GM19455 (cell line): ENCODE data around the gene FNDC3B.
"Not testable (repeated sequence)": the region's sequence is repeated elsewhere in the genome, so short reads cannot be mapped to it uniquely, and the experiment has no call there.

Experiments
- ATAC-seq: cut with Tn5 transposase; IDR thresholded peaks from one replicate; pipeline ENCODE4 v1.9.1; 2021; ENCODE audit not compliant: unreplicated experiment

Gene FNDC3B

DNA sequence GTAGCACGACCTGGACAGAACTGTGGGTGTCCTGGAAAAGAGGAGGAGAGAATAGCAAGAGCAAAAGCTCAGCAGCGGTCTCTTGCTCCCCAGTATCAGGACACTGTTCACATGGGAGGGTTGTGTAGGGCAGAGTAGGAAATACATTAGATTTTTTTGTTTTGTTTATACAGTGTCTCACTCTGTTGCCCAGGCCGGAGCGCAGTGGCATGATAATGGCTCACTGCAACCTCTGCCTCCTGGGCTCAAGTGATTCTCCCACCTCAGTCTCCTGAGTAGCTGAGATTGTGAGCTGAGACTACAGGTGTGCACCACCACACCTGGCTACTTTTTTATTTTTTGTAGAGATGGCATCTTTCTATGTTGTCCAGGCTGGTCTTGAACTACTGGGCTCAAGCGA, 53.3 kb downstream of the FNDC3B start:
- no peak for ATAC-seq

DNA sequence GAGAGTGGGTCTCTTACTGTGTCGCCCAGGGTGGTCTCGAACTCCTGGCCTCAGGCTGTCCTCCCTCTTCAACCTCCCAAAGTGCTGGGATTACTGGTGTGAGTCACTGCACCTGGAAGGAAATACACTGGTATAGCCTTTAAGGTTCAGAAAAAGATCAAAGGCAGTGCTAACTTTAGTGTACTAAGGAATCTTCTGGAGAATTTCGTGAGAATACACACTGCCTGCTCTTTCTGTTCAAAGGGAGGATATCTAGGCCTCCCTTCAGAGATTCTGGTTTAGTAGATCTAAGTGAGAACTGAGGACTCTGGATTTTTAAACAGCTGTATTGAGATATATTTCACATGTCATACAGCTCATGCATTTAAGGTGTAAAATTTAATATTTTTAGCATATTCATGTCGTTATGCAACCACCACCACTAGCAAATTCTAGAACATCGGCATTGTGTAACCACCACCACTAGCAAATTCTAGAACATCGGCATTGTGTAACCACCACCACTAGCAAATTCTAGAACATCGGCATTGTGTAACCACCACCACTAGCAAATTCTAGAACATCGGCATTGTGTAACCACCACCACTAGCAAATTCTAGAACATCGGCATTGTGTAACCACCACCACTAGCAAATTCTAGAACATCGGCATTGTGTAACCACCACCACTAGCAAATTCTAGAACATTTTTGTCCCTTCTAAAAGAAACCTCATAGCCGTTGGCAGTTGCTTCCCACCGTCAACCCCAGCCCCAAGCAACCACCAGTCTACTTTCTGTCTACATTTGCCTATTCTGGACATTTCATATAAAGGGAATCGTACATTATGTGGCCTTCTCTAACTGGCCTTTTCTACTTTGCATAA, 54.4 kb downstream of the FNDC3B start:
- ATAC-seq, result not testable (repeated sequence)

GRCh38 chr3:172094621-172095557, 55.5 kb downstream of the FNDC3B start:
- ATAC-seq, result peak; percentile 93

DNA sequence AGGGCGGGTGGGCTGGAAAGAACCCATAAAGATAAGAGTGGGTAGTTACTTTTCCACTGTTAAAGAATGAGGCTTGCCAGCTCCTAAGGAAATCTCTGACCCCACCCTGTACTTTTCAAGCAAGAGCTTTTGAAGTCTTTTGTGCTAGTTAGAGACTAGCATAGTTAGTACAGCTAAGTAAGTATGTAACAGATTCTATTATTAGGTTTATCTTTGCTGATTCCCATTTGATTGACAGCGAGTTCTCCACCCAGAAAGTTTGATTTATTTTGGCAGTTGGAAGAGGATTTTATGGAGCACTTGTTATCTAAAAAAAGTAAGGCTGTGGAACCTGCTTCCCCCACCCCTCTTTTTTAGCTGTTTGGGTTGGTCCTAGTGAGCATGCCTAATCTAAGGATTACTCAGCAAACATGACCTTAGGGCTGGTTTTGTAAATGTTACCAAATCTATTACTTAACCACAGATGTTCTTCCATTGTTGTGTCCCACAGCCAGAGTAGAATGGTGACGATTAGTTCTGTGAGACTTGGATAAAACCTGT, 57.6 kb downstream of the FNDC3B start:
- no peak for ATAC-seq

GRCh38 chr3:172097585-172097984, 58.2 kb downstream of the FNDC3B start:
- no peak for ATAC-seq

- ATAC-seq, result no peak
These were observed 59.5 kb downstream of the FNDC3B start for GRCh38 chr3:172098698-172099494.

GRCh38 chr3:172099495-172099808, 60.1 kb downstream of the FNDC3B start:
- no peak for ATAC-seq

- peak; percentile 51 for ATAC-seq
These were observed 61.1 kb downstream of the FNDC3B start for GRCh38 chr3:172100482-172100881.

GRCh38 chr3:172101107-172101506, 61.7 kb downstream of the FNDC3B start:
- ATAC-seq, result peak; percentile 73

GRCh38 chr3:172102123-172102882, 62.9 kb downstream of the FNDC3B start:
- no peak for ATAC-seq

- no peak for ATAC-seq
These were observed 63.5 kb downstream of the FNDC3B start for GRCh38 chr3:172102883-172103310.

DNA sequence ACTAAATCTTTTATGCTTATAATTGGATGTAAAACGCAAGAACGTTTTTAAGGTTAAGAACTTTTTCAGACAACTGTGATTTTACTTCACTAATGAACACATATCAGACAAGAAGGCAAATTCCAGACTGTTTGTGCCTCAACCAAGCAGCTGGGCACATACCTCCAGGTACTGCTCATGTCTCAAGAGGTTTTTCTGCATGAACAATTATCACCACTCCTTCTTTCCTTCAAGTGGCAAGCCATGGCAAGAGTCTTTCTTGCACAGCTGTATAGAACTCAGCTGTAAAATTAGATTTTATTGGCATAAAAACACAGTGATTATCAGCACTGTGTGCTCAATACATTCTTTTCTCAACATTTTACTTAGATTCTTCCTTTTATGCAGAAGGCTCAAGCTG, 64.3 kb downstream of the FNDC3B start:
- no peak for ATAC-seq

GRCh38 chr3:172104471-172105072, 65.2 kb downstream of the FNDC3B start:
- ATAC-seq, result no peak

DNA sequence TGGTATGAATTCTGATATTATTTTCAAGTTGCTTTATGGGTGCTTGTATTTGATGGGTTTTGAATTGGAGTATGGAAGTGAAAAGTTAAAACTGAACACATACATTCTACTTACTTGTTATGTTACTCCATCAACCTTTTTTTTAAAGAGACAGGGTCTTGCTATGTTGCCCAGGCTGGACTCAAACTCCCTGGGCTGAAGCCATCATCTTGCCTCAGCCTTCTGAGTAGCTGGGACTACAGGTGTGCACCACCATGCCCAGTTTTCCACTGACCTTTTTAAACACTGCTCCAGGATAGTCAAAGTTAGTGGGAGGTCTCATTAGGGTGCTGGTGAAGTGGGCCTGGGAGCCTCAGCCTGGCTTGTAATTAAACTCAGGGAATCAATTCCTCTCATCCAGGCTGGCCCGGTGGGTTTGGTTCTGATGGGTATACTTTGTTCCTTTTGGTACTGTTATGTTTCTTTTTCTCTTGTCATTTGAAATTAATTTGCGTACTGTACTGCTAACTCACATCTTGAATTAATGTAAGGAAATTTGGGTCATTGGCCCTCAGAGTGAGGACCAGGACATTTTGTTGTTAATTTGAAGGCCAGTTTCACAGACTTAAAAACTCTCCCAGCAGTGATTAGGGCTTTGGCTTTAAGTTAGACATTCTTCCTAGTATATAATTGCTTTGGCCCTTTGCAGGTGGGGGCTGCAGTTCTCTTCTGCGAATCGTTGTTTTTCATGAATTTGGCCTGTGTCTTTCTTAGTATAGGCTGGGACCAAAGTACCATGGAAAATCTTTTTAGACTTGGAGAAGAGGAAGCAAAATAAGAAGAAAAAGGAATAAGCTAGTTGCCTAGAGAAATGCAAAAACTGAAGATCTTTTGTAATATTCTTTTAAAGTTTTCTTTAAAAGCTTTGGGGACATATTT, 66.9 kb downstream of the FNDC3B start:
- ATAC-seq, result no peak

DNA sequence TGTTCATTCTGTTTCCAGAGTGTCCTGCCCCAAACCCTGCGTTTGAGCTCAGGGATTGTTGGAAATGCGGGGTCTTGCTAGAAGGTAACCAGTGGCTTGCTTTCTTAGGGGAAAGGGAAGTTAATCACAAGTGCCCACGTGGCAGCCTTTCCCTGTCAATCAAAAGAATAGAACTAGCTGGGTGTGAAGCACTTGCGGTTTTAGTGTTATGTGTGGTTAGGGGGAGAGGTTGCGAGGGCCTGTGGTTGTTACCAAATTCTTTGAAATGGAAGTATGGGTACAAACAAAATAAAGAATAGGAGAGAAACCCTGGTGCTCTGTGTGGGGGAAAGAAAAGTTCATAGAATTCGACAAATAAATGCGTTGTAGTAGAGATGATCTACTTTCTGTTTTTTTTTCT, 67.6 kb downstream of the FNDC3B start:
- peak; percentile 40 for ATAC-seq

- peak; percentile 88 for ATAC-seq
These were observed 68.0 kb downstream of the FNDC3B start for GRCh38 chr3:172107403-172107802.

- no peak for ATAC-seq
These were observed 70.9 kb downstream of the FNDC3B start for GRCh38 chr3:172110127-172110779.

- no peak for ATAC-seq
These were observed 71.8 kb downstream of the FNDC3B start for GRCh38 chr3:172111163-172111562.
